HG03097 (cell line): ENCODE results near the gene EIF3I.

Experiments
- ATAC-seq: cut with Tn5 transposase; IDR thresholded peaks from one replicate; pipeline ENCODE4 v1.9.1; 2021; ENCODE audit not compliant: unreplicated experiment, low FRiP score

EIF3I gene

DNA sequence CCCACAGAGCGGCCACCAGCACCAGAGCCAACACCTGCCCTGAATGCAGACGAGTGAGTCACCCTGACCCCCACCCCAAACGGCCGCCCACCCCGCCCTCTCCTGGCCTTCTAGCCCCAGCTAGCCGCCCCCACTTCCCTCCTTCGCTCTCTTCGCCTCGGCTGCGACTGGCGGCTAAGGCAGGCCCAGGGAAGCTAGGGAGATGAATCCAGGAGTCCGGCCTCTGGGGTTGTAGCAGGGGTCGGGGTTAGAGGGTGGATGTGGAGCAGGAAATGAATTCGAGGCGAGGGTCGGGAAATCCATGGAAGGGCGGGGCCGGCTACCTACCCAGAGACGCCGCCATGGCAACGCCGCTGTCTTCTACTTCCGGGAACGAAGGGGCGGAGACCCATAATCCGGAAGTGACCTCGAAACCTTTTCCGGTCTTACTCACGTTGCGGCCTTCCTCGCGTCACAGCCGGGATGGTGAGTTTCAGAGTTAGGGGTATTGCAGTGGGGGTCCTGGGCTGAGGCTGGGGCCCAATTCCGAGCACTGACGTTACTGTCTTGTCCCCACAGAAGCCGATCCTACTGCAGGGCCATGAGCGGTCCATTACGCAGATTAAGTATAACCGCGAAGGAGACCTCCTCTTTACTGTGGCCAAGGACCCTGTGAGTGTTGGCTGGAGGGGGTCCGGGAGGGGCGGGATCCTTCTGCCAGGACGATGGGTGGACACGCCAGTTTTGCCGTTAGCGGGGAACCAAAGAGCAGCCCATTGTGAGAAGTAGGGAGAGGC, at the start of gene EIF3I, which contains the start of gene TMEM234:
Gene EIF3I, plus strand, starts transcription at position 428 of the 776 bp plus-strand sequence. Its CDS starts 35 bp downstream, at position 463.
Gene TMEM234, minus strand, starts transcription at position 374 of the 776 bp plus-strand sequence. Its CDS starts 31 bp downstream, at position 343.
- peak; percentile 83 for ATAC-seq

DNA sequence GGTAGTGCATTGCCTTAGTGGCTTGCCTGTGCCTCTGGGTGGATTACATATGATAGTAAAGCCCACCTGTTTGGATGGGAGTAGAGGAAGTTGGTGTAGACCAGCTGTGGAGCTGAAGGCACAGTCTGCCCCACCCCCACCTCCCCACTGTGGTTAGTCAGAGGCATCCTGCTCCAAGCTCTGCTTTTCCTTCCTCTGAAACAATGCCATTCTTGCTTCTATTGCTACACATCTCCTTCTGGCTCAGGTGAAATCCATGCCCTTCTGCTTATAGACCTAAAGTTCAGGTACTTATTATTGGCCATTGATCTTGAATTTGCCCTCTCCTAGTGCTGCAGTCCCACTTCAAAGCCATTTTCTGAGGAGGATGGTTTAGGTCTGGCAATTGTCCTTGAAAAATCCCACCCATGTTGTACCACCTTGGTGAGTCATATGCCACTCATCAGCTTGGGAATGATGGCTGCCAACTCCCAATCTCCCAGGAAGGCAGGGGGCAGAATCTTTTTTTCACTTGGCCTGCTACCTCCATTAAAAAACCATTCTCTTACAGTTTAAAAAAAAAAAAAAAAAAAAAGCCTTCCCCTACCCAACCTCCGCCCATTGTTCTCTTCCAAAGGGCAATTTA, 49.5 kb upstream of the EIF3I start:
- ATAC-seq: no peak

DNA sequence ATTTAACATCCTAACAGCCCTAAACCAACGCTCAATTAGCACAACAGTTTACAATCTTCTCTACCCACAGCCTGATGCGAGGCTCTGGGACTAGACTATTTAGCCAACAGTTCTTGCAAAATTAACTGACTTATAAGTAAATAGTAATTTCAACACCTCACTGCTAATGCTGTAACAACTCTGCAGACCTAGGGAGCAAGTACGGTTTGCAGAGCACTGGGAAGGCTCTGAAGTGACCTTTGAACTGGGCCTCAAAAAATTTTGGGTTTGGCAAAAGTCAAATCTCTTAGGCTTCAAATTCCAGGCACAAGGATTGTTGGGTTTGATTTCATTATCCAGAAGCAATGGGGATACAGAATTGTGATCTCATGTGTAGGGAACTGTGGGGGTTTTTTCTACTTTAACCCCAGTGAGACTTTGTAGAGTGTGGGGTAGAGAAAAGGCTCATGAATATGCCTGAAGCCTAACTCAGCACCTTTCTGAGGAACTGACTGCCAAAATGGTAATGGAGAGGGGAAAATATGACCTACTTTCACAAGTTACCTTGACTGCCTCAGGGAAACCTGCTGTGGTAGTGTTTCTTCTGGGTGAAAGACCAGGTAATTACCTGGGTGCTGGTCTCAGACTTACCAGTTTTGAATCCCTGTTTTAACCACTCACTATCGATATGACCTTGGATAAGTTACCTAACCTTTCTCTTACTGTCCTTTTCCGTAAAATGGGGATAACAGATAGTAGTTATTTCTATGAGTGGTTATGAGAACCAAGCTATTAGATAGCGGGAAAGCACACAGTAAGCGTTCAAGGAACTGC, 43.6 kb upstream of the EIF3I start:
- ATAC-seq: no peak

GRCh38 chr1:32179193-32179442, 43.1 kb upstream of the EIF3I start:
- no peak for ATAC-seq

GRCh38 chr1:32179443-32180185, 42.6 kb upstream of the EIF3I start, which contains the start of gene TXLNA:
TSS of gene TXLNA (plus strand) at chr1:32179675. CDS start at chr1:32180346, 671 bp downstream.
- peak; percentile 80 for ATAC-seq

- no peak for ATAC-seq
These were observed 41.8 kb upstream of the EIF3I start for GRCh38 chr1:32180186-32181060.

GRCh38 chr1:32181065-32181464, 41.1 kb upstream of the EIF3I start:
- no peak for ATAC-seq

GRCh38 chr1:32181563-32181962, 40.6 kb upstream of the EIF3I start:
- no peak for ATAC-seq

- no peak for ATAC-seq
These were observed 40.1 kb upstream of the EIF3I start for GRCh38 chr1:32182060-32182459.

DNA sequence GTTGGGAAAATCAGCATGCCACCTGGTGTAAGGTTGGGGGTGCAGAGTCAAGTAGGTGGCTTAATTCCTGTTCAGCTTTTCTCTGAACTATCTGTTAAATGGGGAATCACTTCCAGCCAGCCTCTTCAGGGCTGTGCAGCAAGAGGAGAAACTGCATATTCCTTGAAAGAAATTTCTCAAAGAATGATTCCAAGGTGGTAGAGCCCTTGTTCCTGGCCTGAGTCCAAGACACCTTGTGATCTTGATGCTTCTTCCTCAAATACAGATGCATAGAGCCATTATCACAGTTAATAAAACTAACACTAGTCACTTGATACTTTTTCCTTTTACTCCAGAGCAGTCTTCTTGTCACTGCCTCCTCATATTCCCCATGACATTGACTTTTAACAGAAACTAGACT, 37.6 kb upstream of the EIF3I start:
- ATAC-seq: no peak

DNA sequence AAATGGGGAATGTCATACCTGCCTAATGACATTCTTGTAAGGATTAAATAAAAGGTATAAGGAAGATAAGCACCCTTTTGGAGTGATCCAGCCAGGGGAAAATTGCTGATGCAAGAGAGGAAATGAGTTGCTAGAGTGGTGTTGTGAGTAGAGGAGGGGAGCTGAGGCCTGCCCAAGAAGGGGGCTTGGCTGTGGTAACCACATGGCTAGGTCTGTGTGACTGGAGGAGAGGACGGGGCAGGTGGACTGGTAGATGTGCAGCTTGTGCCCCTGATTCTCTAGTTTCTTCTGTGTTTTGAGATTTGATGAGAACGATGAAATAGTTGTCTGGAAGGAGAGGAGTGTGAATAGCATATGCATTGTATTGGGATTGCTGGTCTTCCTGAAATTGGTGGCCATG, 36.1 kb upstream of the EIF3I start:
- ATAC-seq: no peak

GRCh38 chr1:32186491-32186890, 35.7 kb upstream of the EIF3I start:
- ATAC-seq: no peak

DNA sequence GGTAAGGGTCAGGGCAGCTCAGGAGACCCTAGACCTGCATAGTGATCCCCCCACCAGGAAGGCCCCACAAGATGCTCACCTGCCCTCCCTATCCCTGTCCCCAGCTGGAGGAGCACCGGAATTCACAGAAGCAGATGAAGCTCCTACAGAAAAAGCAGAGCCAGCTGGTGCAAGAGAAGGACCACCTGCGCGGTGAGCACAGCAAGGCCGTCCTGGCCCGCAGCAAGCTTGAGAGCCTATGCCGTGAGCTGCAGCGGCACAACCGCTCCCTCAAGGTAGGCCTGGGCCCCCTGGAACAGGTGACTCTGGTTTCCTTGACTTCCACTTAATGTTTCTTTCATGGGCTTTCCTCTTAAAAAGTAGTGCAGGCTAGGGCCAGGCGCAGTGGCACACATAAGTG, 34.4 kb upstream of the EIF3I start:
- no peak for ATAC-seq

DNA sequence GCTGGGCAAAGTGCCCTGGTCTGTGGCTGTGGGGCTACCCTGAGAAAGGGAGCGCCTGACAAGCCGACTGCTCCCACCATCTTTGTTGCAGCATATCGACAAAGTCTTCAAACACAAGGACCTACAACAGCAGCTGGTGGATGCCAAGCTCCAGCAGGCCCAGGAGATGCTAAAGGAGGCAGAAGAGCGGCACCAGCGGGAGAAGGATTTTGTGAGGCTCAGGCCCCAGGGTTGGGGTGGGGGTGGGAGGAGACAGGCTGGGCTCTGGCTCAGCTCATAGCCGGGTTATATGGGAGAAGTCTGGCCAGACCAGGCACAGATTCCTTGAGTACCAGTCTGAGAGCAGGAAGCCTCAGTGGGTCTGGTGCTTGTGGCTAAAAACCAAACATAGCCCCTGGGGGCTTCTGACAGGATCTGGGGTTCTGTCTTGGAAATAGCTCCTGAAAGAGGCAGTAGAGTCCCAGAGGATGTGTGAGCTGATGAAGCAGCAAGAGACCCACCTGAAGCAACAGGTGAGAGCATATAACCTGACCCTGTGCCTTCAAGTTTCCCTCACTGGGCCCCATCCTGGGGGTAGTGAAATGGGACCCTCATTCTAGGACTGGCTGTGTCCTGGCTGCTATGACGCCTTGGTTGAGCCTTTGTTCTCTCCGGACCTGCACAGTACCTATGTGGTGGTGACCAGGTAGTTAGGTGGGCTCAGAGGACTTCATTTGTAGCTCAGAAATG, 29.8 kb upstream of the EIF3I start:
- no peak for ATAC-seq

- no peak for ATAC-seq
These were observed 27.2 kb upstream of the EIF3I start for GRCh38 chr1:32194984-32195383.

GRCh38 chr1:32195531-32195930, 26.7 kb upstream of the EIF3I start:
- no peak for ATAC-seq

- no peak for ATAC-seq
These were observed 26.0 kb upstream of the EIF3I start for GRCh38 chr1:32195972-32196823.

GRCh38 chr1:32197074-32197473, 25.1 kb upstream of the EIF3I start:
- no peak for ATAC-seq
